ENCODE data around the gene ABHD14A. TPM values are rescaled to one million over a fixed set of nuclear protein-coding genes. Genes with fewer than 3 reads are reported as not detected.

The ABHD14A gene
- total and polyA plus RNA-seq, 2 of the 4 experiments (the other 2 are of a cell fraction), result 3.4 to 10.0 TPM

GRCh38 chr3:51949121-51949520 lies 25.7 kb upstream of the ABHD14A start:
- no peak overlapping the region for H3K9ac ChIP-seq (ENCODE audit: low read depth, low read length)
- H2AK9ac ChIP-seq (replicated peaks; ENCODE audit: low read depth, low read length, poor library complexity), result no peak overlapping the region
- H3K4me1 ChIP-seq (ENCODE audit: control insufficient read depth, insufficient read depth, low read length), result peaks cover 9% of the 10 kb centered on the region
- H2BK5ac ChIP-seq (ENCODE audit: low read depth, low read length, poor library complexity, severe bottlenecking), result no peak overlapping the region
- no peaks in the 10 kb centered on the region for H3K9me3 ChIP-seq (ENCODE audit: control insufficient read depth, insufficient read depth, low read length)
- ChIA-PET POLR2A (ENCODE audit: unreplicated experiment) (no interaction called here), CTCF (no interaction called here)
- no peaks in the 10 kb centered on the region for H3K79me1 ChIP-seq (ENCODE audit: low read depth in 1 of 2, low read length in 2 of 2)
- H3K18ac ChIP-seq (ENCODE audit: low read depth, low read length), result no peak overlapping the region
- H3K36me3 ChIP-seq (ENCODE audit: control insufficient read depth, insufficient read depth, low read length), result peaks cover 2% of the 10 kb centered on the region; the same call in 1 of the 2 replicates
- ATAC-seq (ENCODE audit: low read depth) (no peak), DNase-seq (no peak)
- no peak overlapping the region for H3K4ac ChIP-seq (ENCODE audit: low read depth, low read length)
- H2BK120ac ChIP-seq (ENCODE audit: low read depth, low read length), result no peak overlapping the region
- H2AK5ac ChIP-seq (ENCODE audit: low read depth, low read length), result no peak overlapping the region
- no peak overlapping the region for H3K56ac ChIP-seq (ENCODE audit: extremely low read depth, insufficient read depth, low read length)
- H2BK15ac ChIP-seq (ENCODE audit: low read depth, low read length), result no peak overlapping the region
- BruUV-seq (replicated peaks), result no TSS peak
- no peak overlapping the region for H2BK20ac ChIP-seq (ENCODE audit: low read depth, low read length)
- no peak overlapping the region for H2AFZ ChIP-seq (replicated peaks; ENCODE audit: low read length, poor library complexity)
- in situ Hi-C loops (cut with MboI; ENCODE audit: low sequenced_read_pairs) (loop anchor here (25.0 kb wide), 1 partner anchor 562 kb away; the partner anchor contains the start of genes MANF and RBM15B), intact Hi-C loops (cut with micrococcal nuclease) (no loop called here), dilution Hi-C loops (cut with HindIII; ENCODE audit: low sequenced_read_pairs, unreplicated experiment) (no loop called here)
- no peaks in the 10 kb centered on the region for H4K20me1 ChIP-seq (ENCODE audit: insufficient read depth, low read length)
- no peak overlapping the region for H3K27ac ChIP-seq (ENCODE audit: insufficient read depth, low read length)
- H3K14ac ChIP-seq (replicated peaks; ENCODE audit: low read depth, low read length), result no peak overlapping the region
- H3K27me3 ChIP-seq (ENCODE audit: control insufficient read depth, insufficient read depth, low read length), result no peaks in the 10 kb centered on the region
- no peak overlapping the region for H4K8ac ChIP-seq (ENCODE audit: low read depth in 2 of 2, low read length in 2 of 2)
- H4K5ac ChIP-seq (ENCODE audit: low read depth, low read length), result no peak overlapping the region
- H3K23ac ChIP-seq (ENCODE audit: low read depth, low read length), result no peak overlapping the region
- no peak overlapping the region for H3K4me2 ChIP-seq (ENCODE audit: low read depth, low read length)
- H4K91ac ChIP-seq (ENCODE audit: insufficient read depth, low read depth, low read length), result no peak overlapping the region
- TF ChIP-seq CTCF (conservative IDR thresholded peaks at IDR 0.05; ENCODE audit: low read depth, low read length) (no peak), POLR2A (IDR thresholded peaks at IDR 0.05; ENCODE audit: low read depth, low read length) (no peak), NFE2L2 (IDR thresholded peaks at IDR 0.05; ENCODE audit: low read depth, low read length) (no peak), CEBPB (IDR thresholded peaks at IDR 0.05; ENCODE audit: low read depth, low read length) (no peak), RCOR1 (IDR thresholded peaks at IDR 0.05; ENCODE audit: insufficient replicate concordance, low read length) (no peak), MAFK (IDR thresholded peaks at IDR 0.05; ENCODE audit: low read depth, low read length) (no peak), USF2 (IDR thresholded peaks at IDR 0.05; ENCODE audit: low read depth, low read length) (no peak), RFX5 (IDR thresholded peaks at IDR 0.05; ENCODE audit: low read depth, low read length) (no peak), MXI1 (IDR thresholded peaks at IDR 0.05; ENCODE audit: borderline replicate concordance, low read depth, low read length) (no peak), SMC3 (IDR thresholded peaks at IDR 0.05; ENCODE audit: low read depth, low read length) (no peak), MAZ (IDR thresholded peaks at IDR 0.05; ENCODE audit: borderline replicate concordance, low read depth, low read length) (no peak), FOS (IDR thresholded peaks at IDR 0.05; ENCODE audit: low read depth, low read length) (no peak)
- TF ChIP-seq, protein P1, sequence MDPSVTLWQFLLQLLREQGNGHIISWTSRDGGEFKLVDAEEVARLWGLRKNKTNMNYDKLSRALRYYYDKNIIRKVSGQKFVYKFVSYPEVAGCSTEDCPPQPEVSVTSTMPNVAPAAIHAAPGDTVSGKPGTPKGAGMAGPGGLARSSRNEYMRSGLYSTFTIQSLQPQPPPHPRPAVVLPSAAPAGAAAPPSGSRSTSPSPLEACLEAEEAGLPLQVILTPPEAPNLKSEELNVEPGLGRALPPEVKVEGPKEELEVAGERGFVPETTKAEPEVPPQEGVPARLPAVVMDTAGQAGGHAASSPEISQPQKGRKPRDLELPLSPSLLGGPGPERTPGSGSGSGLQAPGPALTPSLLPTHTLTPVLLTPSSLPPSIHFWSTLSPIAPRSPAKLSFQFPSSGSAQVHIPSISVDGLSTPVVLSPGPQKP (IDR thresholded peaks at IDR 0.05; ENCODE audit: borderline replicate concordance, low read depth, low read length), result no peak
- H3K4me3 ChIP-seq (ENCODE audit: insufficient read depth, low read depth, low read length), result no peak overlapping the region
- 100% methylated on average over 3 of the region's 5 CpGs; no CpG with 5 or more reads in 1 of the 2 experiments for WGBS, 2 experiments (ENCODE audit: extremely low coverage in 2 of 2, insufficient read length in 1 of 2)
- peaks cover 6% of the 10 kb centered on the region; the same call in 1 of the 2 replicates for H3K9me1 ChIP-seq (ENCODE audit: insufficient read depth, low read length)
